Measurements from ENCODE around the gene CIBAR2. TPM values are rescaled to one million over a fixed set of nuclear protein-coding genes. Genes with fewer than 3 reads are reported as not detected.
"Not testable (repeated sequence)": the region's sequence is repeated elsewhere in the genome, so short reads cannot be mapped to it uniquely, and the experiment has no call there.

CIBAR2 gene
- total RNA-seq, 2 experiments from 2014 or later: not detected

- H3K27ac Mint-ChIP-seq: peak overlapping the region; percentile 98
- H3K4me1 Mint-ChIP-seq: peaks cover 34% of the 10 kb centered on the region
- no peaks in the 10 kb centered on the region for H3K9me3 Mint-ChIP-seq
- POLR2A ChIA-PET: interaction anchor here (0.7 to 2.7 kb wide), 2 partner anchors 30 to 214 kb away, joined by 3 to 34 read pairs; partner anchors contain the start of gene KIAA0513
- DNase-seq: no peak
- ATAC-seq (ENCODE audit: low read depth): no peak
- H3K36me3 Mint-ChIP-seq: no peaks in the 10 kb centered on the region
- no peaks in the 10 kb centered on the region for H3K27me3 Mint-ChIP-seq
- peak overlapping the region; percentile 82 for H3K4me3 Mint-ChIP-seq
Measured at GRCh38 chr16:85057212-85057889, 54.9 kb downstream of the CIBAR2 start.

DNA sequence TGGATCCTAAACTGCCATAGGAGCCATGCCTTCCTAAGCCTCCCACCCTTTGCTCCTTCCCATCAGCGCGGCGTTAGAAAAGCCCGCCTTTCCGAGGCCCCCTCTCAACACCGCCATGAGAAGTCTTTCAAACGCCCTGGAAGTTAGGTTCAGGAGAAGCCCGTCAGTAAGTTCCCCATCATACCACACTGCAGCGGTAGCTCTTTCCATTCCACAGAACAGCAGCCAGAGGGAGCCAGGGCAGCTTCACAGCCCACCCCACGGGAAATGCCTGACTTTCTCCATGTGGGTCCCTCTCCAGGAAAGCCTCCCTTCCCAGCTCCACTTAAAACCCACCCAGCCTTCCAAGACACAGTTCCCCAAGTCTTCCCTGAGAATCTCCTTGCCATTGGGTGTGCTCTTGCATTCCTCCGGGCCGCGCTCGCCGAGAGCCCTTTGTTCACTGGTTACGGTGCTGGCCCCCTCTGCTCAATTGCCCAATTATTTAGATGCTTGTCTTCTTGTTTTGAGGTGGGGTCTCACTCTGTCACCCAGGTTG is 56.0 kb downstream of the CIBAR2 start:
- Mint-ChIP-seq H3K4me1 (peaks cover 32% of the 10 kb centered on the region), H3K9me3 (no peaks in the 10 kb centered on the region), H3K27ac (peak overlapping the region; percentile 98), H3K27me3 (no peaks in the 10 kb centered on the region), H3K36me3 (no peaks in the 10 kb centered on the region), H3K4me3 (peak overlapping the region; percentile 82)
- POLR2A ChIA-PET: interaction anchor here (1.0 to 2.7 kb wide), 6 partner anchors 9 to 55 kb away, joined by 3 to 34 read pairs (median 12); partner anchors contain the start of genes KIAA0513 and ZDHHC7
- DNase-seq (no peak), ATAC-seq (ENCODE audit: low read depth) (no peak)

DNA sequence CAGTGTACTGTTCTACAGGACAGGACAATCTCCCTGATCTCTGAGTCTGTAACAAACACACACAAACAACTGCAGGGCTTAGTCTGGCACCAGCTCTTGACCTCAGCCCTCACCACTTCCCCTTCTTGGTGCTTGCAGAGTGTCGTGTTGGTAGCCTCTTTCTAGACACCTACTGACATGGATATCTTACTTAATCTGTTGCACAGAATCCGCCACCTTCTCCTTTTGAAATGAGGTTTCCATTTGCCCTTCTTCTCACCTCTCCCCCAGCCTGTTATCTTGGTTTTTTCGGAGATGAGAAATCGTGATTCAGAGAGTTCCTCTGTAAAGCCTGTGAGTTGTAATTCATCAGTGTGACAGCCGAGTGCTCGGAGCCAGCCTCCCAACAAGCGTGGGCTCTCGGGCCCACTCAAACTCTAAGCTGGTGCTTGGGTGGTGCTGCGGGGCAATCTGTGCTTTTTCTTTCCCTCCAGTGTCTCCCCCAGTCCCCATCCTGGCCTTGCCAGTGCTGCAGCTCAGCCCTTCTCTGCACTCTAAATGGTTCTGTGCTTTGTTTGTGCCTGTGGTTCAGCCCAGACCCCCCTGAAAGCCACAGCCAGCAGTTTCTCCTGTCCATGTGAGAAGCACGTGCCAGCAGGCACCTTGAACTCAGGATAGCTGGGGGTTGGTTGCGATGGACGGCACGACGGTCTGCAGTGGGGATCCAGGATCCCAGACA is 56.6 kb downstream of the CIBAR2 start:
- Mint-ChIP-seq H3K27me3 (no peaks in the 10 kb centered on the region), H3K4me3 (peak overlapping the region; percentile 82), H3K36me3 (no peaks in the 10 kb centered on the region), H3K9me3 (no peaks in the 10 kb centered on the region), H3K4me1 (peaks cover 31% of the 10 kb centered on the region), H3K27ac (peak overlapping the region; percentile 98)
- ATAC-seq (ENCODE audit: low read depth) (peak; percentile 97), DNase-seq (peak; percentile 69)
- POLR2A ChIA-PET: interaction anchor here (0.6 to 2.7 kb wide), 8 partner anchors 8 to 57 kb away, joined by 3 to 34 read pairs (median 7); partner anchors contain the start of genes KIAA0513 and ZDHHC7

- no peak for ATAC-seq (ENCODE audit: low read depth)
- Mint-ChIP-seq H3K27ac (peak overlapping the region; percentile 98), H3K9me3 (no peaks in the 10 kb centered on the region), H3K4me1 (peaks cover 31% of the 10 kb centered on the region), H3K27me3 (no peaks in the 10 kb centered on the region), H3K36me3 (no peaks in the 10 kb centered on the region), H3K4me3 (peak overlapping the region; percentile 82)
- DNase-seq: no peak
- POLR2A ChIA-PET: interaction anchor here (1.5 to 2.7 kb wide), 5 partner anchors 8 to 43 kb away, joined by 3 to 34 read pairs (median 13); partner anchors contain the start of genes KIAA0513 and ZDHHC7
Measured at GRCh38 chr16:85054948-85055492, 57.3 kb downstream of the CIBAR2 start.

GRCh38 chr16:85054321-85054720 is 58.0 kb downstream of the CIBAR2 start:
- not testable (repeated sequence) for H3K27me3 Mint-ChIP-seq; H3K4me3 Mint-ChIP-seq; H3K36me3 Mint-ChIP-seq; DNase-seq; H3K9me3 Mint-ChIP-seq; ATAC-seq (ENCODE audit: low read depth)
- POLR2A ChIA-PET: interaction anchor here (0.9 to 2.3 kb wide), 4 partner anchors 26 to 42 kb away, joined by 3 to 15 read pairs (median 4); partner anchors contain the start of genes KIAA0513 and ZDHHC7
- Mint-ChIP-seq H3K4me1 (peaks cover 31% of the 10 kb centered on the region), H3K27ac (peak overlapping the region; percentile 98)

- Mint-ChIP-seq H3K9me3 (no peaks in the 10 kb centered on the region), H3K4me1 (peaks cover 29% of the 10 kb centered on the region), H3K36me3 (no peaks in the 10 kb centered on the region), H3K27me3 (no peaks in the 10 kb centered on the region), H3K4me3 (no peak overlapping the region), H3K27ac (no peak overlapping the region)
- no peak for ATAC-seq (ENCODE audit: low read depth)
- POLR2A ChIA-PET: interaction anchor here (1.6 kb wide), 1 partner anchor 9 kb away, joined by 3 read pairs; no protein-coding TSS in a partner anchor
- no peak for DNase-seq
Measured at GRCh38 chr16:85052536-85052935, 59.7 kb downstream of the CIBAR2 start.

DNA sequence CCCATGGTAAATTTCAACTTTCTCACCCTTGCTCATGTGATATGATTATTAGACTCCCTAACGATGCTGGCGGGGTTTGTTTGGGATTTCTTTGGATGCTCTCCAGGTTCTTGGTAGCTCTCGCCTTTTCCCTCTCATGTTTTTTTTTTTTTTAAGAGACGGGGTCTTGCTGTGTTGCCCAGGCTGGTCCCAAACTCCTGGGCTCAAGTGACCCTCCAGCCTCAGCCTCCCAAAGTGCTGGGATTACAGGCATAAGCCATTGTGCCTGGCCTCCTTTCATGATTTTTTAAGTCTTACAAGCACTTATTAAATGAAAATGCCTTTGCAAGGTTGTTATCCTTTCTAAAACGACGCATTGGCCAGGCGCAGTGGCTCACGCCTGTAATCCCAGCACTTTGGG is 60.6 kb downstream of the CIBAR2 start:
- H3K4me1 Mint-ChIP-seq: peaks cover 26% of the 10 kb centered on the region
- DNase-seq: no peak
- peaks cover under 1% of the 10 kb centered on the region for H3K36me3 Mint-ChIP-seq
- POLR2A ChIA-PET: interaction anchor here (1.6 kb wide), 1 partner anchor 10 kb away, joined by 3 read pairs; no protein-coding TSS in a partner anchor
- H3K4me3 Mint-ChIP-seq: no peak overlapping the region
- no peak for ATAC-seq (ENCODE audit: low read depth)
- H3K9me3 Mint-ChIP-seq: no peaks in the 10 kb centered on the region
- no peaks in the 10 kb centered on the region for H3K27me3 Mint-ChIP-seq
- H3K27ac Mint-ChIP-seq: no peak overlapping the region

- no peaks in the 10 kb centered on the region for H3K27me3 Mint-ChIP-seq
- H3K27ac Mint-ChIP-seq: no peak overlapping the region
- no peak overlapping the region for H3K4me3 Mint-ChIP-seq
- POLR2A ChIA-PET: interaction anchor here (1.6 kb wide), 1 partner anchor 10 kb away, joined by 3 read pairs; no protein-coding TSS in a partner anchor
- DNase-seq (no peak), ATAC-seq (ENCODE audit: low read depth) (no peak)
- no peaks in the 10 kb centered on the region for H3K9me3 Mint-ChIP-seq
- H3K36me3 Mint-ChIP-seq: peaks cover 2% of the 10 kb centered on the region
- H3K4me1 Mint-ChIP-seq: peaks cover 22% of the 10 kb centered on the region
Measured at GRCh38 chr16:85051067-85051581, 61.1 kb downstream of the CIBAR2 start.

DNA sequence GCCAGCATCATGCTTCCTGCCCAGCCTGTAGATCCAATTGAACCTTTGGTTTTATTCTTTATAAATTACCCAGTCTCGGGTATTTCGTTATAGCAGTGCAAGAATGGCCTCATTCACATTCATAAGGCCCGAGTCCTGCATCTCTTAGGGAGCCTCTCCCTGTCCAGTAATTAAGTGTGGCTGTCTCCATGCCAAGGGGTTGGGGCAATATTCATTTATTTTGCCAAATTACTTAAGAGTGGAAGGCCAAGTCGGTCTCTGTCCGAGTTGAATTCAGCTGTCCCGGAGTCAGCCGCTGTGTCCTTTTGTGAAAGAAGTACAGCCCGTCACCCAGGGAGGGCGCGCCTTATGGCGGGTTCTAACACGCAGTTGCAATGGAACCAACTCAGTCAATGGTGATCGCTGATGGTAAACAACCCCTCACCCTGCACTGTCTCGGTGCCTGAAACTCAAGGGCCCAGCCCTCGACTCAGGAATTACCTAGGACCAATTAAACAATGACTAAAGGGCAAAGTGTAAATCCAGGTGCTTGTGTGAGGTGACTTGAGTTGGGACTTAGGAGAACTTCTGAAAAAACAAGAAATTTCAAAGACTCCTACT is 62.5 kb downstream of the CIBAR2 start:
- Mint-ChIP-seq H3K27ac (no peak overlapping the region), H3K9me3 (no peaks in the 10 kb centered on the region), H3K4me1 (peaks cover 10% of the 10 kb centered on the region), H3K27me3 (no peaks in the 10 kb centered on the region), H3K4me3 (no peak overlapping the region), H3K36me3 (peaks cover 2% of the 10 kb centered on the region)
- ATAC-seq (ENCODE audit: low read depth) (no peak), DNase-seq (no peak)
- POLR2A ChIA-PET: no interaction called here

DNA sequence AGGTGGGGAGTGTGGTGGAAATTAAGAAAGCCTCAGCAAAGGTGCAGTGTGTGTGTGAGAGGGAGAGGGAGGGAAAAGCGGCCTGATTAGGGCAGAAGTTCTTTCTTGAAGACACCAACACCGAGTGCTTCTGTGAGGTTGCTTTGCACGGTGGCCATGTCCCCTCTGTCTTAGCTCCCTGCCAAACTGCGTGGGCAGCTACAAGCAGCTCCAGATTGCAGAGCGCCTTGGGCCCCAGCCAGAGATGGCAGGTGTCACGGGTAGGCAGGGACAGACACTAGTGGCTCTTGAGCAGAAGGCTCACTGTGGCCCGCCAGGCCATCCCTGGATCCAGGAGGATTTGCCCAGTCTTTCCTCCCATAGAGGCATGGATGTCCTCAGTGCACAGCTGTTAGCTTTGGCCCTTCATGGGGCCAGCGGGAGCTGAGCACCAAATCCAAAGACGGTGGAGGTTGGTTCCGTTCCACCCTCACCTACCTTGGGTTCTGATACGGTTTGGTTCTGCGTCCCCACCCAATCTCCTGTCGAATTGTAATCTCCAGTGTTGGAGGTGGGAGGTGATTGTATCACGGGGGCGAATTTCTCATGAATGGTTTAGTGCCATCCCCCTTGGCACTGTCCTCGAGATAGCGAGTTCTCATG is 63.2 kb downstream of the CIBAR2 start:
- ATAC-seq (ENCODE audit: low read depth) (no peak), DNase-seq (no peak)
- Mint-ChIP-seq H3K4me3 (no peak overlapping the region), H3K27ac (no peak overlapping the region), H3K27me3 (no peaks in the 10 kb centered on the region), H3K4me1 (peaks cover 10% of the 10 kb centered on the region), H3K9me3 (no peaks in the 10 kb centered on the region), H3K36me3 (peaks cover 2% of the 10 kb centered on the region)
- POLR2A ChIA-PET: no interaction called here

All from activated naive CD8-positive, alpha-beta T cell treated with anti-CD3 and anti-CD28 coated beads, Interleukin-2, amount 10 ng/mL, durations not matched to agents 7 days and 5 days (primary cell).